G401.6 (cell line): Measurements from ENCODE around the gene PIP5K1A.
"Not testable (repeated sequence)": the region's sequence is repeated elsewhere in the genome, so short reads cannot be mapped to it uniquely, and the experiment has no call there.

Source experiments
- FAIRE-seq: peaks from 2 replicates; lab custom pipeline; 2012; peaks lifted over from hg19 to GRCh38; lab: Jason Lieb, UNC

The PIP5K1A gene

GRCh38 chr1:151193304-151193703 is 5.0 kb upstream of the PIP5K1A start:
- no peak for FAIRE-seq

GRCh38 chr1:151193856-151194255 is 4.5 kb upstream of the PIP5K1A start:
- FAIRE-seq, result no peak

GRCh38 chr1:151194894-151195594 is 3.3 kb upstream of the PIP5K1A start:
- FAIRE-seq, result not testable (repeated sequence)

GRCh38 chr1:151196292-151196800 is 2.0 kb upstream of the PIP5K1A start:
- FAIRE-seq, result peak; percentile 90

- FAIRE-seq, result no peak
Observed at GRCh38 chr1:151197863-151198253, 494 bp upstream of the PIP5K1A start.

GRCh38 chr1:151199873-151200581 is 1.7 kb downstream of the PIP5K1A start:
- FAIRE-seq, result no peak

GRCh38 chr1:151205381-151205965 is 7.1 kb downstream of the PIP5K1A start:
- not testable (repeated sequence) for FAIRE-seq

GRCh38 chr1:151210830-151211229 is 12.5 kb downstream of the PIP5K1A start:
- FAIRE-seq, result no peak

- FAIRE-seq, result no peak
Observed at GRCh38 chr1:151211972-151212705, 13.8 kb downstream of the PIP5K1A start.

- FAIRE-seq, result no peak
Observed at GRCh38 chr1:151213560-151213959, 15.2 kb downstream of the PIP5K1A start.

GRCh38 chr1:151221616-151222015 is 23.3 kb downstream of the PIP5K1A start:
- no peak for FAIRE-seq

GRCh38 chr1:151222130-151222529 is 23.8 kb downstream of the PIP5K1A start:
- no peak for FAIRE-seq

GRCh38 chr1:151235235-151235634 is 36.9 kb downstream of the PIP5K1A start:
- FAIRE-seq, result no peak

GRCh38 chr1:151237678-151238466 is 39.5 kb downstream of the PIP5K1A start:
- FAIRE-seq, result no peak

GRCh38 chr1:151238467-151238739 is 40.1 kb downstream of the PIP5K1A start:
- FAIRE-seq, result no peak

- no peak for FAIRE-seq
Observed at GRCh38 chr1:151242442-151242841, 44.1 kb downstream of the PIP5K1A start.

GRCh38 chr1:151243683-151244216 is 45.4 kb downstream of the PIP5K1A start:
- no peak for FAIRE-seq

GRCh38 chr1:151246786-151247185 is 48.4 kb downstream of the PIP5K1A start:
- FAIRE-seq, result no peak

GRCh38 chr1:151251656-151252470 is 53.5 kb downstream of the PIP5K1A start:
- peak; percentile 93 for FAIRE-seq
